ENCODE measurements around the gene EPB41L3.

Gene EPB41L3

GRCh38 chr18:5506174-5506573, 37.6 kb downstream of the EPB41L3 start:
- Histone ChIP-seq H3K4me3 (no peak overlapping the region), H3K27ac (no peak overlapping the region), H3K9me3 (no peaks in the 10 kb centered on the region), H3K4me1 (no peaks in the 10 kb centered on the region), H3K27me3 (no peaks in the 10 kb centered on the region), H3K36me3 (no peaks in the 10 kb centered on the region)
- TF ChIP-seq CTCF (IDR thresholded peaks at IDR 0.05) = no peak
- DNase-seq = no peak
- intact Hi-C loops (cut with DNase I; ENCODE audit: low total_unique reads) = no loop called here

- intact Hi-C loops (cut with DNase I; ENCODE audit: low total_unique reads) = no loop called here
- no peak overlapping the region for H3K4me3 ChIP-seq
These were observed 40.1 kb downstream of the EPB41L3 start for GRCh38 chr18:5503740-5504139.

GRCh38 chr18:5500158-5500939, 43.4 kb downstream of the EPB41L3 start:
- intact Hi-C loops (cut with DNase I; ENCODE audit: low total_unique reads) = no loop called here
- H3K27ac ChIP-seq = no peak overlapping the region

More at GRCh38 chr18:5503740-5504139, 40.1 kb downstream of the EPB41L3 start:
- H3K4me1 ChIP-seq = no peaks in the 10 kb centered on the region
- no peaks in the 10 kb centered on the region for H3K36me3 ChIP-seq
- DNase-seq = no peak
- no peaks in the 10 kb centered on the region for H3K9me3 ChIP-seq
- H3K27me3 ChIP-seq = no peaks in the 10 kb centered on the region
- no peak for TF ChIP-seq CTCF (IDR thresholded peaks at IDR 0.05)
- no peak overlapping the region for H3K27ac ChIP-seq

GRCh38 chr18:5498452-5498851, 45.3 kb downstream of the EPB41L3 start:
- Histone ChIP-seq H3K4me3 (no peak overlapping the region), H3K9me3 (no peaks in the 10 kb centered on the region), H3K4me1 (no peaks in the 10 kb centered on the region), H3K36me3 (no peaks in the 10 kb centered on the region), H3K27me3 (no peaks in the 10 kb centered on the region), H3K27ac (no peak overlapping the region)
- TF ChIP-seq CTCF (IDR thresholded peaks at IDR 0.05) = no peak
- DNase-seq = no peak
- intact Hi-C loops (cut with DNase I; ENCODE audit: low total_unique reads) = no loop called here

More at GRCh38 chr18:5500158-5500939, 43.4 kb downstream of the EPB41L3 start:
- no peaks in the 10 kb centered on the region for H3K36me3 ChIP-seq
- H3K9me3 ChIP-seq = no peaks in the 10 kb centered on the region
- H3K4me1 ChIP-seq = no peaks in the 10 kb centered on the region
- no peaks in the 10 kb centered on the region for H3K27me3 ChIP-seq
- H3K4me3 ChIP-seq = no peak overlapping the region
- DNase-seq = no peak
- TF ChIP-seq CTCF (IDR thresholded peaks at IDR 0.05) = no peak

- Histone ChIP-seq H3K27ac (no peak overlapping the region), H3K27me3 (no peaks in the 10 kb centered on the region), H3K4me3 (no peak overlapping the region), H3K9me3 (no peaks in the 10 kb centered on the region), H3K36me3 (no peaks in the 10 kb centered on the region), H3K4me1 (no peaks in the 10 kb centered on the region)
- no peak for TF ChIP-seq CTCF (IDR thresholded peaks at IDR 0.05)
- intact Hi-C loops (cut with DNase I; ENCODE audit: low total_unique reads) = no loop called here
- no peak for DNase-seq
These were observed 47.5 kb downstream of the EPB41L3 start for GRCh38 chr18:5496305-5496704.
